Memory B cell (primary cell): ENCODE data around the gene HPD.
"Not testable (repeated sequence)": the region's sequence is repeated elsewhere in the genome, so short reads cannot be mapped to it uniquely, and the experiment has no call there.

Source experiments
- ATAC-seq: fragments of 150-1000 bp; cut with Tn5 transposase; 2 replicates; pipeline ENCODE4 v1.10.0; 2021; ENCODE audit warnings: low read depth, mild to moderate bottlenecking, moderate library complexity
- DNase-seq, 2 donors: peaks; one replicate each; pipeline ENCODE4 v3.0.0; 2022; ENCODE audit warnings: low spot score in 2 of 2
- H3K27ac Mint-ChIP-seq: one replicate; pipeline ENCODE4 v1.8.0; 2022; ENCODE audit warnings: mild to moderate bottlenecking, moderate library complexity, mixed read lengths
- H3K27me3 Mint-ChIP-seq: one replicate; pipeline ENCODE4 v1.8.0; 2022; ENCODE audit warnings: mixed read lengths
- H3K36me3 Mint-ChIP-seq: one replicate; pipeline ENCODE4 v1.8.0; 2022; ENCODE audit warnings: mild to moderate bottlenecking, mixed read lengths
- H3K4me1 Mint-ChIP-seq: one replicate; pipeline ENCODE4 v1.8.0; 2022; ENCODE audit warnings: mixed read lengths
- H3K4me3 Mint-ChIP-seq: one replicate; pipeline ENCODE4 v1.8.0; 2022; ENCODE audit warnings: mild to moderate bottlenecking, moderate library complexity, mixed read lengths
- H3K9me3 Mint-ChIP-seq: one replicate; pipeline ENCODE4 v1.8.0; 2022; ENCODE audit warnings: mixed read lengths

The HPD gene

DNA sequence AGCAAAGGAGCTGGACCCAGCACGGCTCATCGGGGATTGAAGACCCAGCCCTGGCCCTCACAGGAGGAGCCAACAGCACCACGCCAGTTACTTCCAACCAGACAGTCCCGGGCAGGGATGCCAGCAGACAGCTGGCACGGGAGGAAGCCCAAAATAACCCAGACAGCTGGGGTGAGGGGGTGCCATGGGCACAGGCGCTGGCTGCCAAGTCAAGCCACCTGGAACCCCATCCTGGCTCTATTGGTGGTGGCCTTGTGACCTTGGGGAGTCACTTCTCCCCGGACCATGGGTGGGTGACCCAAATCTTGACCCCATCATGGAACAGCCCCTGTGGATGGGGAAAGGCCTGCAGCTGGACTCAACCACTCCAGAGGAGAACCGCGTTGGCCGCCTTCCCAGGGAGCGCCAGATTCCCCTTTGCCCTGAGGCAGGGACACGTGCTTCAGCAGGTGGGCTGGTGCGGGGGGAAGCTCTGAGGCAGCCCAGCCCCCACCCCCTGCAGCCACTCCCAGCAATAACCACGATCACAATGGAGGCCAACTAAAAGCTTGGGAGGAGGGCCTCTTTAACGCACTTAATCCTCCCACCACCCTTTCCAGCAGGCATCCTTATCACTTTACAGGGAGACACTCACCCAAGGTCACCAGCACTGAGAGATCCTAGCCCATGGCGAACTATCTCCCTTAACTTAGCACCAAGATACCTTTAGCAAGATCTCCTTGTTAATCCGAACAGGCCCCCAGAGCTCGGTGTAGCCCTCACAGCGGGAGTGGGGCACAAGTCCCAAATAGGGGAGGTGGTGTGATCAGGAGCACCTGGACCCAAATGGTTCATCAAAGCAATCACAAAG lies 60.5 kb downstream of the HPD start:
- H3K27ac Mint-ChIP-seq: no peak overlapping the region
- DNase-seq (no peak), ATAC-seq (no peak)
- peaks cover 31% of the 10 kb centered on the region for H3K4me1 Mint-ChIP-seq
- H3K36me3 Mint-ChIP-seq: peaks cover 3% of the 10 kb centered on the region
- H3K9me3 Mint-ChIP-seq: no peaks in the 10 kb centered on the region
- H3K27me3 Mint-ChIP-seq: no peaks in the 10 kb centered on the region
- peak overlapping the region; percentile 33 for H3K4me3 Mint-ChIP-seq

GRCh38 chr12:121796855-121797751 lies 61.6 kb downstream of the HPD start:
- Mint-ChIP-seq H3K9me3 (no peaks in the 10 kb centered on the region), H3K27me3 (no peaks in the 10 kb centered on the region), H3K27ac (peak overlapping the region; percentile 28), H3K36me3 (peaks cover 3% of the 10 kb centered on the region), H3K4me3 (no peak overlapping the region), H3K4me1 (peaks cover 31% of the 10 kb centered on the region)
- DNase-seq: no peak
- no peak for ATAC-seq

DNA sequence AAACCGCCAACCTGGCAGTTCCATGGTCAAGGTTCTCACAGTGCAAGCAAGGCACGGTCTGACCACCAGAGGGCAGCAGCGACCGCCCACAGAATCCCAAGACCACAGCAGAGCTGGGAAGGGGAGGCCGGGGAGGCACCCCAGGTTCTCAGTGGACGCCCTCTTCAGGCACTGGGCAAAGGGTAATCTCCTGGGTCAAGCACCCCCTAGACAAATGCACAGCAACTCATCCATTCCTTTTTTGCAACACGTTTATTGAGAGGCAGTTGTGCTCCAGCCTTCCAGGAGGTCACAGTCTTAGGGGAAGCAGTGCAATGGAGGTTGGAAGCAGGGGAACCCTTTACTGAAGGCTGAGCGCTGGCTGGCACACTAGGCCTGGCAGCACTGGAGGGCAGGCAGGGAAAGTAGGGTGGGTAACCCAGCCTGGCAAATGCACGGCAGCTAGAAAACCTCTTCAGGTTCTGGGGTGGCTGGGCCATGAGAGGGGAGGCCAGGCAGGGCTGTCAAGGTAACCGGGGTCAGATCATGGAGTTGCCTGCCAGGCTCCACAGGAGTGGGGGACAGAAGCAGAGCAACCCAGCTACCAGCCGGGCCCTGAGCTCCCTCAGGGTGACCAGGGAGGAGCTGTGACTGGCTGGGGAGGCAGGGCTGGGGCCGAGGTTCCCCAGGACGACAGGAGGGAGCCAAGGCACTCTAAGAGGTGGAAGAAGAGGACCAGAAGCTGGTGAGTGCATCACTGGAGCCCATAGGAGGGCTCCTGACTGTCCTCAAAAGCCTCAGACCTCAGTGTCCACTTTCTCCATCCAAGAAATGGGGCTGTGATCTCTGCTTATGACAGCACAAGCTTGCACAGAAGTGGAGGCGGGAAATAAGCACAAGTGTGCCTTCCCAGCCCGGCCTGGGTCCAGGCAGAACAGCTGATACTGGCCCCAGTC lies 63.4 kb downstream of the HPD start:
- Mint-ChIP-seq H3K27ac (peak overlapping the region; percentile 87), H3K27me3 (no peaks in the 10 kb centered on the region), H3K4me1 (peaks cover 37% of the 10 kb centered on the region), H3K9me3 (no peaks in the 10 kb centered on the region), H3K4me3 (peak overlapping the region; percentile 88), H3K36me3 (peaks cover 6% of the 10 kb centered on the region)
- DNase-seq (peak; percentile 80 to 95), ATAC-seq (peak; percentile 15)

GRCh38 chr12:121794534-121795033 lies 64.1 kb downstream of the HPD start:
- peak; percentile 4 for ATAC-seq
- Mint-ChIP-seq H3K9me3 (no peaks in the 10 kb centered on the region), H3K27me3 (no peaks in the 10 kb centered on the region), H3K4me1 (peaks cover 43% of the 10 kb centered on the region), H3K36me3 (peaks cover 6% of the 10 kb centered on the region), H3K27ac (peak overlapping the region; percentile 87), H3K4me3 (peak overlapping the region; percentile 88)
- DNase-seq: no peak

GRCh38 chr12:121793838-121794533 lies 64.7 kb downstream of the HPD start:
- ATAC-seq (peak; percentile 57), DNase-seq (peak; percentile 98 to 99)
- Mint-ChIP-seq H3K9me3 (no peaks in the 10 kb centered on the region), H3K27me3 (no peaks in the 10 kb centered on the region), H3K4me1 (peaks cover 44% of the 10 kb centered on the region), H3K36me3 (peaks cover 6% of the 10 kb centered on the region), H3K27ac (peak overlapping the region; percentile 87), H3K4me3 (peak overlapping the region; percentile 88)

GRCh38 chr12:121793440-121793837 lies 65.2 kb downstream of the HPD start, which contains the start of gene RHOF:
RHOF (minus strand) TSS chr12:121793688; CDS start chr12:121793633, 55 bp downstream.
- Mint-ChIP-seq H3K9me3 (no peaks in the 10 kb centered on the region), H3K27me3 (no peaks in the 10 kb centered on the region), H3K27ac (peak within 1 kb of the TSS; percentile 87), H3K36me3 (peaks cover 6% of the 10 kb centered on the region), H3K4me3 (peak within 1 kb of the TSS; percentile 88), H3K4me1 (peaks cover 42% of the 10 kb centered on the region)
- ATAC-seq (peak; percentile 9), DNase-seq (no peak)

DNA sequence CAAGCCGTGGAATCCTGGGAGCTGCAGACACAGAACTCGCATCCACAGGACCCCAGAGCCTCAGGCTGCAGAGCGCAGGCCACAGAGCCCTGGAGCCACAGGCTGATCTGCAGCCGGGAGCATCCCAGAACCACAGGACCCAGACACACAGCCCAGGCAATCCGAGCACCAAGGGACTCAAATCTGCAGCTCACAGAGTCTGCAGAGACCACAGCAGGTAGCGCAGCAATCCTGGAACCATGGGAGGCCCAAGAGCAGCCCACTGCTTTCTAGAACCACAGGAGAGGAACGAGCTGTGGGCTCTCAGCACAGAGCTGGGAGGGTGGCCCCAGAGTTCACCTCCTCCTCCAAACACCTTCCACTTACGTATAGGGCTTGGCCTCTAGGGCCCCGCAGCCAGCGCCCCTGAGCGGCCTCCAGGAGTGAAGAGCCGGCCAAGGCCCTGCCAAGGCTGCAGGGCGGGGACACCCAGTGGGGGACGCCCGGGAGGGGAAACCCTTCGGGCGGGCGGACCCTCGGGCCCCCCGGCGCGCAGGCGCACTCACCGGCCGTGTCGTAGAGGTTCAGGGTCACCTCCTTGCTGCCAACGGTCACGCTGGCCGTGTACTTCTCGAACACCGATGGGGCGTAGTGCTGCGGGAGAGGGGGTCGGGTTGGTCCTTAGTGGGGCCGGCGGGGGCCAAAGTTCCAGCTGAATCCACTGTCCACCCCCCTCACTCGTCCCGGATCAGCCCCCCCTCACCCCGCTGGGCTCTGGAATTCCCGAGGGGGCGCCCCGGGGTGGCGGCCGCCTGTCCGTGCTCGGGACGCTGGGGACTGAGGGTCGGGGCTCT lies 65.8 kb downstream of the HPD start:
- Mint-ChIP-seq H3K27me3 (no peaks in the 10 kb centered on the region), H3K9me3 (no peaks in the 10 kb centered on the region), H3K4me1 (peaks cover 43% of the 10 kb centered on the region), H3K27ac (peak overlapping the region; percentile 87), H3K4me3 (peak overlapping the region; percentile 88), H3K36me3 (peaks cover 6% of the 10 kb centered on the region)
- peak; percentile 64 to 66 for DNase-seq
- peak; percentile 28 for ATAC-seq

GRCh38 chr12:121791671-121792551 lies 66.7 kb downstream of the HPD start:
- H3K4me1 Mint-ChIP-seq: peaks cover 46% of the 10 kb centered on the region
- DNase-seq (no peak), ATAC-seq (no peak)
- H3K27ac Mint-ChIP-seq: peak overlapping the region; percentile 98
- H3K36me3 Mint-ChIP-seq: peaks cover 6% of the 10 kb centered on the region
- peak overlapping the region; percentile 88 for H3K4me3 Mint-ChIP-seq
- no peaks in the 10 kb centered on the region for H3K27me3 Mint-ChIP-seq
- no peaks in the 10 kb centered on the region for H3K9me3 Mint-ChIP-seq

- not testable (repeated sequence) for ATAC-seq, DNase-seq, H3K36me3 Mint-ChIP-seq, H3K9me3 Mint-ChIP-seq, H3K27me3 Mint-ChIP-seq
- H3K4me3 Mint-ChIP-seq: peak overlapping the region; percentile 91
- peak overlapping the region; percentile 98 for H3K27ac Mint-ChIP-seq
- H3K4me1 Mint-ChIP-seq: peaks cover 52% of the 10 kb centered on the region
Observed at GRCh38 chr12:121790785-121791184, 67.9 kb downstream of the HPD start.

DNA sequence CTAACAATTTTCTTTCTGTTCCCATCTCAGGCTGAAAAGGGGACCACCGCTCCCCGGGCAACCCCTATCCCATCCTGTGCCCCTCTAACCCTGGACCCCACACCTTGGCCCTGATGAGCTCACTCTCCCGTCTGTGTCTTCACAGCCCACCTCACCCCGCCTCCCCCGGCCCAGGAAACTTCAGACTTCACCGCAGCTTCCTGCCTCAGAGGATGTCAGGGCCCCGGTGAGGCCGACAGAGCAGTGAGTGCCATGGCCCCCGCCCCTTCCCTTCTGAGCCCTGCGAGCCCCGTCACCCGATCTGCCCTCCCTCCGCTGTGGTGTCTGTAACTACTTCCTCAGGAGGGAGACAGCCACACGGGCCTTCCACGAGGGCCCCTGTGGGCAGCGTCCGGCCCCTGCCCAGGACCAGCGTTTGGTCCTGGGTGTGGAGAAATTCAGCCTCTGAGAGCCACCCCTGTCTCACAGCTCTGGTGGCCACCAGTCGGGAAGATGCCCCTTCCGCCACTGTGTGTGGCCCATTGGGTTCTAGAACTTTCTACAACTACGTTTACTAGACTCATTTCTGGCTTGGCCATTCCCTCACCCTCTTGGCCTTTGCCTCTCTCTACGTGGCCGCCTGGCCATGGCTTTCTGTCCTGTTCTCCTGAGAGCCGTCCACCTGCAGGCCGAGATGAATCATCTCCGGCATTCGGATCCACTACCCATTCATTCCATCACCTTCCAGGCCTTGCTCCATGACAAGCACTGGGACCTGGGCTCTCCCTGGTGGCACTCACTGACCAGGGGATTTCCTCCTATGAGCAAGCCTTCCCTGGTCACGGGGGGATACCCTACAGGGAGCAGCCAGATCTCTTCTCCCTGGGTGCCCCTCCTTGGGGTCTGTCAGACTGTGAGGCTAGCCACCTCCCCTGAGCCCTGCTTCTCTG lies 68.6 kb downstream of the HPD start:
- Mint-ChIP-seq H3K4me3 (peak overlapping the region; percentile 91), H3K27ac (peak overlapping the region; percentile 98), H3K27me3 (no peaks in the 10 kb centered on the region), H3K9me3 (no peaks in the 10 kb centered on the region), H3K36me3 (peaks cover 4% of the 10 kb centered on the region), H3K4me1 (peaks cover 50% of the 10 kb centered on the region)
- peak; percentile 86 to 90 for DNase-seq
- ATAC-seq: peak; percentile 69
